HCT116 (cell line): Measurements from ENCODE around the gene CCDC3. TPM values are rescaled to one million over a fixed set of nuclear protein-coding genes. Genes with fewer than 3 reads are reported as not detected.
"Not testable (repeated sequence)": the region's sequence is repeated elsewhere in the genome, so short reads cannot be mapped to it uniquely, and the experiment has no call there.

ENCODE experiments used
- ATAC-seq: fragments of 200-7000 bp; cut with Tn5 transposase; 2 replicates; pipeline ENCODE4 v1.9.1; 2020; ENCODE audit warnings: mild to moderate bottlenecking, moderate library complexity
- BruUV-seq: library from RNA; stranded (reverse); fragments of 400-500 nt; replicated peaks from 2 replicates; lab custom pipeline; 2021; lab: Mats Ljungman, UMichigan
- CTCF ChIA-PET: fragments of 300-600 bp; sonication (Branson Sonifier 250); formaldehyde crosslinking; loops from one replicate; lab custom pipeline; 2021; ENCODE audit warnings: antibody characterized with exemption; lab: Charles Lee
- POLR2A ChIA-PET: fragments of 300-600, 350-600 bp; sonication (Branson Sonifier 250); formaldehyde crosslinking; loops from one replicate; lab custom pipeline; 2021; ENCODE audit warnings: antibody characterized with exemption; lab: Charles Lee
- RAD21 ChIA-PET, 2 experiments: fragments of 300-600 bp; sonication (Branson Sonifier 250); formaldehyde crosslinking; loops; one replicate each; lab custom pipeline; 2023; ENCODE audit warnings: low total read pairs in 2 of 2; ENCODE audit not compliant: uncharacterized antibody in 2 of 2, unreplicated experiment in 2 of 2, low non-redundant PET in 1 of 2; lab: Charles Lee
- DNase-seq: peaks from one replicate; pipeline ENCODE4 v3.0.0-alpha.2; 2010; ENCODE audit warnings: low read depth, low spot score
- H2AFZ ChIP-seq: fragments of 200-600 bp; shearing (Covaris generic), sonication (generic); 2 replicates; pipeline ENCODE4 v1.6.1; 2017; ENCODE audit warnings: low read depth, mixed run types, mixed read lengths, antibody characterized with exemption, low read length; ENCODE audit not compliant: poor library complexity, severe bottlenecking
- H3K27ac ChIP-seq: 2 replicates; pipeline ENCODE4 v1.5.1; 2012; ENCODE audit warnings: low read depth, low read length
- H3K27me3 ChIP-seq: fragments of 200-600 bp; sonication (generic); 2 replicates; pipeline ENCODE4 v1.6.1; 2016; ENCODE audit warnings: mixed run types, low read length, mixed read lengths; ENCODE audit not compliant: insufficient read depth
- H3K36me3 ChIP-seq, 2 experiments: fragments of 200-500 bp in 1 of 2; fragments of 200-600 bp in 1 of 2; sonication (Bioruptor generic) in 1 of 2; sonication (generic) in 1 of 2; 2 replicates each; pipeline versions ENCODE4 v1.5.1 to v1.6.1; 2014 to 2016; ENCODE audit warnings: low read length in 2 of 2, inconsistent platforms in 1 of 2, mixed read lengths in 1 of 2, mixed run types in 1 of 2; ENCODE audit not compliant: insufficient read depth in 2 of 2, control insufficient read depth in 1 of 2
- H3K4me1 ChIP-seq, 2 experiments: fragments of 200-600 bp in 1 of 2; sonication (generic) in 1 of 2; 2 replicates each; pipeline versions ENCODE4 v1.5.1 to v1.6.1; 2012 to 2017; ENCODE audit warnings: low read length in 2 of 2, inconsistent platforms in 1 of 2, mild to moderate bottlenecking in 1 of 2, mixed read lengths in 1 of 2, mixed run types in 1 of 2, moderate library complexity in 1 of 2; ENCODE audit not compliant: insufficient read depth in 2 of 2, control insufficient read depth in 1 of 2
- H3K4me2 ChIP-seq: fragments of 200-600 bp; sonication (generic); 2 replicates; pipeline ENCODE4 v1.6.1; 2017; ENCODE audit warnings: mixed run types, low read length, mixed read lengths
- H3K4me3 ChIP-seq, 2 experiments: fragments of 200-600 bp in 1 of 2; sonication (generic) in 1 of 2; replicated peaks in 1 of 2; 2 replicates each; pipeline ENCODE4 v1.5.1; 2011 to 2016; ENCODE audit warnings: low read length in 2 of 2, control low read depth in 1 of 2, low read depth in 1 of 2, mild to moderate bottlenecking in 1 of 2, mixed read lengths in 1 of 2, mixed run types in 1 of 2
- H3K79me2 ChIP-seq: fragments of 200-600 bp; sonication (generic); 2 replicates; pipeline ENCODE4 v1.6.1; 2017; ENCODE audit warnings: mild to moderate bottlenecking, mixed run types, low read length, moderate library complexity, mixed read lengths; ENCODE audit not compliant: insufficient read depth
- H3K9ac ChIP-seq: fragments of 200-600 bp; sonication (generic); 2 replicates; pipeline ENCODE4 v1.6.1; 2016; ENCODE audit warnings: low read length, mixed read lengths
- H3K9me2 ChIP-seq: fragments of 200-600 bp; sonication (generic), shearing (Covaris generic); 2 replicates; pipeline ENCODE4 v1.6.1; 2017; ENCODE audit warnings: mixed run types, mild to moderate bottlenecking, moderate library complexity; ENCODE audit not compliant: insufficient read depth
- H3K9me3 ChIP-seq, 2 experiments: fragments of 200-500 bp in 1 of 2; fragments of 200-600 bp in 1 of 2; sonication (Bioruptor generic) in 1 of 2; sonication (generic) in 1 of 2; 2 replicates each; pipeline ENCODE4 v1.6.1; 2014 to 2017; ENCODE audit warnings: low read length in 2 of 2, mixed read lengths in 2 of 2, inconsistent platforms in 1 of 2, low read depth in 1 of 2, mild to moderate bottlenecking in 1 of 2, mixed run types in 1 of 2, moderate library complexity in 1 of 2; ENCODE audit not compliant: control insufficient read depth in 1 of 2, insufficient read depth in 1 of 2
- H4K20me1 ChIP-seq: fragments of 200-600 bp; sonication (generic), shearing (Covaris generic); 2 replicates; pipeline ENCODE4 v1.6.1; 2017; ENCODE audit warnings: mixed run types, mild to moderate bottlenecking, moderate library complexity; ENCODE audit not compliant: insufficient read depth
- CBX3 ChIP-seq: IDR thresholded peaks from 2 replicates; pipeline ENCODE4 v1.6.1; 2012; ENCODE audit warnings: low read depth
- FOSL1 ChIP-seq: IDR thresholded peaks from 2 replicates; pipeline ENCODE4 v1.6.1; 2012; ENCODE audit warnings: low read depth
- POLR2A ChIP-seq: IDR thresholded peaks from 2 replicates; pipeline ENCODE4 v1.7.0; 2011; ENCODE audit warnings: borderline replicate concordance; ENCODE audit not compliant: insufficient read depth, insufficient read length; ENCODE audit errors: extremely low read depth
- RAD21 ChIP-seq: IDR thresholded peaks from 2 replicates; pipeline ENCODE4 v1.6.1; 2012; ENCODE audit warnings: low read depth, mild to moderate bottlenecking
- SIN3A ChIP-seq: IDR thresholded peaks from 2 replicates; pipeline ENCODE4 v1.6.1; 2012; ENCODE audit warnings: low read depth
- TCF7L2 ChIP-seq: IDR thresholded peaks from 2 replicates; pipeline ENCODE4 v1.7.0; 2011; ENCODE audit warnings: borderline replicate concordance, inconsistent platforms; ENCODE audit not compliant: insufficient read depth, insufficient read length; ENCODE audit errors: extremely low read depth
- ZFX ChIP-seq: fragments of 450-650 bp; IDR thresholded peaks from 2 replicates; pipeline ENCODE4 v1.6.1; 2017
- intact Hi-C: fragments of 100-400 bp; cut with micrococcal nuclease; formaldehyde crosslinking; loops from 2 replicates; pipeline ENCODE4 v1.10.0; 2022
- total RNA-seq: library from RNA; stranded (reverse); gene quantifications from one replicate; pipeline ENCODE4 v1.2.1, GENCODE V29; 2021; ENCODE audit not compliant: unreplicated experiment
- TF ChIP-seq, protein P1 (sequence below), 3 experiments: fragments of 200-600 bp in 1 of 3; sonication (generic) in 1 of 3; IDR thresholded peaks in 2 of 3; conservative IDR thresholded peaks in 1 of 3; 2 replicates each; pipeline ENCODE4 v1.5.1; 2012 to 2017; ENCODE audit warnings: low read depth in 2 of 3, low read length in 2 of 3, antibody characterized with exemption in 1 of 3, borderline replicate concordance in 1 of 3, control low read depth in 1 of 3, mild to moderate bottlenecking in 1 of 3, mixed read lengths in 1 of 3, mixed run types in 1 of 3, moderate library complexity in 1 of 3; ENCODE audit not compliant: insufficient read depth in 1 of 3
- TF ChIP-seq, protein P2 (sequence below): IDR thresholded peaks from 2 replicates; pipeline ENCODE4 v1.6.1; 2011; ENCODE audit warnings: mild to moderate bottlenecking, low read length, moderate library complexity; ENCODE audit not compliant: insufficient replicate concordance; ENCODE audit errors: extremely low read depth

CCDC3 gene
- total RNA-seq, 1 experiment from 2014 or later = 10.5 TPM

DNA sequence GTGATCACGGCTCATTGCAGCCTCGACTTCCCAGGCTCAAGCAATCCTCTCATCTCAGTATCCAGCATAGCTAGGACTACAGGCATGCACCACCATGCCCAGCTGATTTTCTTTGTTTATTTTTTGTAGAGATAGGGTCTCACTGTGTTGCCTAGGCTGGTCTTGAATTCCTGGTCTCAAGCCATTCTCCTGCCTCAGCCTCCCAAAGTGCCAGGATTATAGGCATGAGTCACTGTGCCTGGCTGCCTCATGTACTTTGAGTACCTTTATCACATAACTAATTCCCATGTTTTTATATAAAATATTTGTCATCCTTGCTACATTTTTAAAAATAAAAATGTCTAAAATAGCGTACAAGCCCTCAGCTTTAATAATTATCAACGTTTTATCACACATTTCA, 35.3 kb upstream of the CCDC3 start:
- Histone ChIP-seq H3K27ac (no peak overlapping the region), H3K9me3 (no peaks in the 10 kb centered on the region), H3K27me3 (no peaks in the 10 kb centered on the region), H3K9me2 (no peaks in the 10 kb centered on the region), H3K9ac (no peak overlapping the region), H4K20me1 (no peaks in the 10 kb centered on the region), H2AFZ (no peak overlapping the region), H3K36me3 (no peaks in the 10 kb centered on the region), H3K79me2 (no peaks in the 10 kb centered on the region), H3K4me1 (peaks cover 3 to 5% of the 10 kb centered on the region in 2 experiments; a peak in 3 of 4 replicates), H3K4me2 (no peak overlapping the region), H3K4me3 (no peak overlapping the region)
- no TSS peak for BruUV-seq
- ATAC-seq = no peak
- RAD21 ChIA-PET = no interaction called here
- CTCF ChIA-PET = no interaction called here
- no peak for DNase-seq
- intact Hi-C loops = no loop called here
- TF ChIP-seq CBX3 (no peak), FOSL1 (no peak), POLR2A (no peak), ZFX (no peak), RAD21 (no peak), SIN3A (no peak), TCF7L2 (no peak)
- TF ChIP-seq, protein P1, sequence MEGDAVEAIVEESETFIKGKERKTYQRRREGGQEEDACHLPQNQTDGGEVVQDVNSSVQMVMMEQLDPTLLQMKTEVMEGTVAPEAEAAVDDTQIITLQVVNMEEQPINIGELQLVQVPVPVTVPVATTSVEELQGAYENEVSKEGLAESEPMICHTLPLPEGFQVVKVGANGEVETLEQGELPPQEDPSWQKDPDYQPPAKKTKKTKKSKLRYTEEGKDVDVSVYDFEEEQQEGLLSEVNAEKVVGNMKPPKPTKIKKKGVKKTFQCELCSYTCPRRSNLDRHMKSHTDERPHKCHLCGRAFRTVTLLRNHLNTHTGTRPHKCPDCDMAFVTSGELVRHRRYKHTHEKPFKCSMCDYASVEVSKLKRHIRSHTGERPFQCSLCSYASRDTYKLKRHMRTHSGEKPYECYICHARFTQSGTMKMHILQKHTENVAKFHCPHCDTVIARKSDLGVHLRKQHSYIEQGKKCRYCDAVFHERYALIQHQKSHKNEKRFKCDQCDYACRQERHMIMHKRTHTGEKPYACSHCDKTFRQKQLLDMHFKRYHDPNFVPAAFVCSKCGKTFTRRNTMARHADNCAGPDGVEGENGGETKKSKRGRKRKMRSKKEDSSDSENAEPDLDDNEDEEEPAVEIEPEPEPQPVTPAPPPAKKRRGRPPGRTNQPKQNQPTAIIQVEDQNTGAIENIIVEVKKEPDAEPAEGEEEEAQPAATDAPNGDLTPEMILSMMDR (IDR thresholded peaks at IDR 0.05 in 2 of 3, conservative IDR thresholded peaks at IDR 0.05 in 1 of 3; ENCODE audit: borderline replicate concordance in 1 of 3, insufficient read depth in 1 of 3, low read depth in 2 of 3, low read length in 2 of 3) = no peak
- TF ChIP-seq, protein P2, sequence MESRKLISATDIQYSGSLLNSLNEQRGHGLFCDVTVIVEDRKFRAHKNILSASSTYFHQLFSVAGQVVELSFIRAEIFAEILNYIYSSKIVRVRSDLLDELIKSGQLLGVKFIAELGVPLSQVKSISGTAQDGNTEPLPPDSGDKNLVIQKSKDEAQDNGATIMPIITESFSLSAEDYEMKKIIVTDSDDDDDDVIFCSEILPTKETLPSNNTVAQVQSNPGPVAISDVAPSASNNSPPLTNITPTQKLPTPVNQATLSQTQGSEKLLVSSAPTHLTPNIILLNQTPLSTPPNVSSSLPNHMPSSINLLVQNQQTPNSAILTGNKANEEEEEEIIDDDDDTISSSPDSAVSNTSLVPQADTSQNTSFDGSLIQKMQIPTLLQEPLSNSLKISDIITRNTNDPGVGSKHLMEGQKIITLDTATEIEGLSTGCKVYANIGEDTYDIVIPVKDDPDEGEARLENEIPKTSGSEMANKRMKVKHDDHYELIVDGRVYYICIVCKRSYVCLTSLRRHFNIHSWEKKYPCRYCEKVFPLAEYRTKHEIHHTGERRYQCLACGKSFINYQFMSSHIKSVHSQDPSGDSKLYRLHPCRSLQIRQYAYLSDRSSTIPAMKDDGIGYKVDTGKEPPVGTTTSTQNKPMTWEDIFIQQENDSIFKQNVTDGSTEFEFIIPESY = no peak
- POLR2A ChIA-PET = no interaction called here

DNA sequence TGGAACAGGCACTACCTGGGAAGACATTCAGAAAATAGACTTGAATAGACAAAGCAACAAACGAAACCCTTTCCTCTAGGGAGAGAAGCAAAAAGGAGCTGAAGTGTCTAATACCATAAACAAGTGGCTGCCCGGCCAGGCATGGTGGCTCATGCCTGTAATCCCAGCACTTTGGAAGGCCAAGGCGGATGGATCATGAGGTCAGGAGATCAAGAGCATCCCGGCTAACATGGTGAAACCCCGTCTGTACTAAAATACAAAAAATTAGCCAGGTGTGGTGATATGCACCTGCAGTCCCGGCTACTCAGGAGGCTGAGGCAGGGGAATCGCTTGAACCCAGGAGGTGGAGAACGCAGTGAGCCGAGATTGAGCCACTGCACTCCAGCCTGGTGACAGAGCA, 34.2 kb upstream of the CCDC3 start:
- RAD21 ChIA-PET, DNase-seq, H4K20me1 ChIP-seq, ATAC-seq, H3K4me1 ChIP-seq, BruUV-seq, H3K79me2 ChIP-seq, H3K27ac ChIP-seq, POLR2A ChIA-PET, H2AFZ ChIP-seq, intact Hi-C loops, H3K36me3 ChIP-seq, H3K9ac ChIP-seq, H3K27me3 ChIP-seq, H3K9me3 ChIP-seq, H3K4me2 ChIP-seq, CTCF ChIA-PET, H3K9me2 ChIP-seq, H3K4me3 ChIP-seq: not testable (repeated sequence)
